H1 (cell line): ENCODE measurements around the gene PPP1R17. TPM values are rescaled to one million over a fixed set of nuclear protein-coding genes. Genes with fewer than 3 reads are reported as not detected.

ENCODE experiments used
- CTCF ChIA-PET: fragments of 300-600 bp; sonication (Branson Sonifier 250); formaldehyde crosslinking; loops from one replicate; lab custom pipeline; 2021; ENCODE audit not compliant: partially characterized antibody; lab: Charles Lee
- POLR2A ChIA-PET: fragments of 300-600 bp; sonication (Branson Sonifier 250); formaldehyde crosslinking; loops from one replicate; lab custom pipeline; 2021; ENCODE audit warnings: inconsistent platforms; ENCODE audit not compliant: partially characterized antibody; lab: Charles Lee
- DNase-seq, 2 experiments: peaks; one replicate each; pipeline versions ENCODE4 v3.0.0 to v3.0.0-alpha.2; 2010 to 2022; ENCODE audit warnings: low spot score in 2 of 2, low read depth in 1 of 2, mixed read lengths in 1 of 2
- FAIRE-seq: peaks from 2 replicates; lab custom pipeline; 2011; peaks lifted over from hg19 to GRCh38; lab: Jason Lieb, UNC
- H2AFZ ChIP-seq: 2 replicates; pipeline ENCODE4 v1.8.1; 2012; ENCODE audit warnings: low read length, inconsistent platforms
- H2AK5ac ChIP-seq: 2 replicates; pipeline ENCODE4 v1.6.1; 2013; ENCODE audit warnings: low read depth, low read length
- H2BK120ac ChIP-seq: replicated peaks from 2 replicates; pipeline ENCODE3; 2013; ENCODE audit warnings: low read depth, low read length, inconsistent platforms
- H2BK12ac ChIP-seq: 2 replicates; pipeline ENCODE4 v1.6.1; 2013; ENCODE audit warnings: low read depth, low read length
- H2BK15ac ChIP-seq: 2 replicates; pipeline ENCODE4 v1.6.1; 2013; ENCODE audit warnings: low read length
- H2BK20ac ChIP-seq: 2 replicates; pipeline ENCODE4 v1.6.1; 2013; ENCODE audit warnings: low read length
- H2BK5ac ChIP-seq: 2 replicates; pipeline ENCODE4 v1.6.1; 2013; ENCODE audit warnings: low read depth, low read length
- H3K14ac ChIP-seq: 2 replicates; pipeline ENCODE4 v1.6.1; 2013; ENCODE audit warnings: inconsistent platforms; ENCODE audit not compliant: insufficient read length
- H3K18ac ChIP-seq: 2 replicates; pipeline ENCODE4 v1.6.1; 2013; ENCODE audit warnings: low read length; ENCODE audit errors: extremely low read depth
- H3K23ac ChIP-seq: 2 replicates; pipeline ENCODE4 v1.6.1; 2013; ENCODE audit warnings: inconsistent platforms; ENCODE audit not compliant: insufficient read length
- H3K23me2 ChIP-seq: 2 replicates; pipeline ENCODE4 v1.6.1; 2013; ENCODE audit warnings: low read depth, low read length
- H3K27ac ChIP-seq: 2 replicates; pipeline ENCODE4 v1.6.1; 2011; ENCODE audit warnings: low read depth, low read length, inconsistent platforms
- H3K27me3 ChIP-seq, 4 experiments: replicated peaks in 1 of 4; 1 replicate in 1 of 4; 2 replicates in 3 of 4; pipeline versions ENCODE4 v1.6.1 to v1.8.1; 2011 to 2013; ENCODE audit warnings: low read length in 3 of 4, mild to moderate bottlenecking in 3 of 4, inconsistent platforms in 2 of 4, mixed read lengths in 2 of 4, moderate library complexity in 1 of 4; ENCODE audit not compliant: control insufficient read depth in 3 of 4, insufficient read depth in 3 of 4; ENCODE audit errors: extremely low read depth in 1 of 4
- H3K36me3 ChIP-seq, 4 experiments: 2 replicates each; pipeline versions ENCODE4 v1.6.1 to v1.8.1; 2011 to 2013; ENCODE audit warnings: mild to moderate bottlenecking in 4 of 4, low read length in 3 of 4, moderate library complexity in 2 of 4, control low read depth in 1 of 4, inconsistent platforms in 1 of 4; ENCODE audit not compliant: insufficient read depth in 4 of 4, control insufficient read depth in 2 of 4
- H3K4ac ChIP-seq: replicated peaks from 2 replicates; pipeline ENCODE3; 2013; ENCODE audit warnings: low read length, low read depth, mixed read lengths, inconsistent platforms; ENCODE audit not compliant: insufficient read length
- H3K4me1 ChIP-seq, 4 experiments: replicated peaks in 1 of 4; 1 replicate in 1 of 4; 2 replicates in 3 of 4; pipeline versions ENCODE4 v1.6.1 to v1.8.1; 2011 to 2013; ENCODE audit warnings: low read length in 3 of 4, inconsistent platforms in 2 of 4, mixed read lengths in 1 of 4; ENCODE audit not compliant: insufficient read depth in 4 of 4, control insufficient read depth in 3 of 4
- H3K4me2 ChIP-seq, 2 experiments: 2 replicates each; pipeline versions ENCODE4 v1.6.1 to v1.8.1; 2011 to 2013; ENCODE audit warnings: low read depth in 2 of 2, low read length in 2 of 2, control low read depth in 1 of 2, inconsistent platforms in 1 of 2, mild to moderate bottlenecking in 1 of 2; ENCODE audit not compliant: insufficient read depth in 1 of 2
- H3K4me3 ChIP-seq, 4 experiments: fragments of 200-600, 300-600 bp in 1 of 4; sonication (generic), shearing (Covaris generic), sonication (Bioruptor Twin) in 1 of 4; 2 replicates each; pipeline versions ENCODE4 v1.5.1 to v1.8.1; 2011 to 2016; ENCODE audit warnings: low read length in 4 of 4, low read depth in 3 of 4, control low read depth in 2 of 4, inconsistent platforms in 2 of 4, mild to moderate bottlenecking in 2 of 4, mixed read lengths in 1 of 4, moderate library complexity in 1 of 4; ENCODE audit not compliant: insufficient read depth in 2 of 4; ENCODE audit errors: extremely low read depth in 1 of 4
- H3K56ac ChIP-seq: replicated peaks from 2 replicates; pipeline ENCODE3; 2013; ENCODE audit warnings: low read depth, mild to moderate bottlenecking, mixed read lengths, low read length, inconsistent platforms; ENCODE audit not compliant: insufficient read length
- H3K79me1 ChIP-seq: 2 replicates; pipeline ENCODE4 v1.6.1; 2013; ENCODE audit warnings: low read depth, low read length, control low read depth
- H3K79me2 ChIP-seq, 2 experiments: 2 replicates each; pipeline versions ENCODE4 v1.6.1 to v1.8.1; 2012 to 2013; ENCODE audit warnings: low read length in 2 of 2, mild to moderate bottlenecking in 2 of 2, inconsistent platforms in 1 of 2; ENCODE audit not compliant: insufficient read depth in 2 of 2, control insufficient read depth in 1 of 2
- H3K9ac ChIP-seq, 4 experiments: replicated peaks in 1 of 4; 1 replicate in 1 of 4; 2 replicates in 3 of 4; pipeline versions ENCODE4 v1.6.1 to v1.8.1; 2011 to 2013; ENCODE audit warnings: low read depth in 3 of 4, low read length in 3 of 4, control low read depth in 2 of 4, mild to moderate bottlenecking in 2 of 4, moderate library complexity in 2 of 4, inconsistent platforms in 1 of 4; ENCODE audit errors: extremely low read depth in 1 of 4
- H3K9me3 ChIP-seq, 2 experiments: 2 replicates each; pipeline versions ENCODE4 v1.6.1 to v1.8.1; 2012 to 2013; ENCODE audit warnings: mild to moderate bottlenecking in 2 of 2, moderate library complexity in 2 of 2, control low read depth in 1 of 2, inconsistent platforms in 1 of 2, low read depth in 1 of 2, low read length in 1 of 2, mixed read lengths in 1 of 2; ENCODE audit not compliant: insufficient read depth in 2 of 2
- H4K20me1 ChIP-seq, 2 experiments: replicated peaks in 1 of 2; 2 replicates each; pipeline versions ENCODE3 to v1.8.1; 2011 to 2013; ENCODE audit warnings: inconsistent platforms in 2 of 2, low read length in 2 of 2, mild to moderate bottlenecking in 1 of 2; ENCODE audit not compliant: insufficient read depth in 2 of 2, control insufficient read depth in 1 of 2
- H4K5ac ChIP-seq: 2 replicates; pipeline ENCODE4 v1.6.1; 2013; ENCODE audit warnings: low read length, low read depth, mixed read lengths, inconsistent platforms; ENCODE audit not compliant: insufficient read length
- H4K8ac ChIP-seq: 2 replicates; pipeline ENCODE4 v1.8.0; 2013; ENCODE audit warnings: mild to moderate bottlenecking, moderate library complexity, low read length, inconsistent platforms; ENCODE audit not compliant: insufficient read depth; ENCODE audit errors: extremely low read depth
- H4K91ac ChIP-seq: replicated peaks from 2 replicates; pipeline ENCODE3; 2013; ENCODE audit warnings: low read length, mixed read lengths, inconsistent platforms; ENCODE audit not compliant: insufficient read length
- BCL11A ChIP-seq, 2 experiments: IDR thresholded peaks; one replicate each; pipeline ENCODE4 v1.6.1; 2011; ENCODE audit warnings: low read depth in 2 of 2, low read length in 2 of 2, mild to moderate bottlenecking in 2 of 2
- CBX5 ChIP-seq: fragments of 300-800, 300-1000 bp; sonication (generic); IDR thresholded peaks from 2 replicates; pipeline ENCODE4 v1.7.1; 2016; ENCODE audit warnings: antibody characterized with exemption, low read length, low read depth
- EZH2 ChIP-seq: fragments of 200-600 bp; sonication (generic); IDR thresholded peaks from 2 replicates; pipeline ENCODE4 v1.7.1; 2012; ENCODE audit warnings: low read depth, mild to moderate bottlenecking, moderate library complexity, low read length, inconsistent platforms; ENCODE audit not compliant: severe bottlenecking
- GTF2F1 ChIP-seq: IDR thresholded peaks from 2 replicates; pipeline ENCODE4 v1.6.1; 2012; ENCODE audit warnings: low read depth, low read length, improper control_type of control experiment, borderline replicate concordance
- HDAC2 ChIP-seq, 2 experiments: fragments of 300-600 bp in 1 of 2; sonication (generic) in 1 of 2; IDR thresholded peaks; 2 replicates each; pipeline ENCODE4 v1.6.1; 2011 to 2012; ENCODE audit warnings: low read depth in 2 of 2, low read length in 2 of 2, mild to moderate bottlenecking in 2 of 2, moderate library complexity in 2 of 2, borderline replicate concordance in 1 of 2, inconsistent platforms in 1 of 2
- HDAC6 ChIP-seq: IDR thresholded peaks from one replicate; pipeline ENCODE4 v1.7.1; 2012; ENCODE audit warnings: low read depth, mild to moderate bottlenecking, inconsistent platforms, low read length, moderate library complexity
- MAX ChIP-seq: IDR thresholded peaks from 2 replicates; pipeline ENCODE4 v1.6.1; 2012; ENCODE audit warnings: inconsistent platforms
- NANOG ChIP-seq: IDR thresholded peaks from 2 replicates; pipeline ENCODE4 v1.6.1; 2011; ENCODE audit warnings: low read length, low read depth, mild to moderate bottlenecking, inconsistent platforms; ENCODE audit not compliant: insufficient read depth, poor library complexity, severe bottlenecking
- NRF1 ChIP-seq: IDR thresholded peaks from 2 replicates; pipeline ENCODE4 v1.6.1; 2011; ENCODE audit warnings: mild to moderate bottlenecking, low read depth, low read length, improper control_type of control experiment
- POLR2A ChIP-seq, 2 experiments: IDR thresholded peaks; 1 replicate in 1 of 2; 2 replicates in 1 of 2; pipeline ENCODE4 v1.6.1; 2011; ENCODE audit warnings: low read depth in 2 of 2, low read length in 2 of 2, mild to moderate bottlenecking in 2 of 2; ENCODE audit errors: control extremely low read depth in 1 of 2
- RFX5 ChIP-seq: IDR thresholded peaks from 2 replicates; pipeline ENCODE4 v1.6.1; 2011; ENCODE audit warnings: low read depth, low read length, improper control_type of control experiment, borderline replicate concordance
- SUZ12 ChIP-seq: fragments of 200-600 bp; sonication (generic); IDR thresholded peaks from 2 replicates; pipeline ENCODE4 v1.6.1; 2012; ENCODE audit warnings: mild to moderate bottlenecking, inconsistent platforms, low read length, moderate library complexity, mixed read lengths
- YY1 ChIP-seq: IDR thresholded peaks from 2 replicates; pipeline ENCODE4 v1.6.1; 2011; ENCODE audit warnings: low read depth, mild to moderate bottlenecking, low read length
- WGBS, 2 experiments: shearing (Covaris generic) in 1 of 2; methylation state at CpG; one replicate each; pipeline versions ENCODE4 v1.1.6 to v1.1.7; 2013 to 2015; ENCODE audit warnings: low lambda C conversion rate in 2 of 2, mixed read lengths in 2 of 2, inconsistent platforms in 1 of 2, low coverage in 1 of 2, missing lambda C conversion rate in 1 of 2; ENCODE audit not compliant: insufficient replicate concordance in 2 of 2, insufficient coverage in 1 of 2, insufficient read length in 1 of 2; ENCODE audit errors: extremely low coverage in 1 of 2, missing lambda C conversion rate in 1 of 2; 5-methylcytosine and 5-hydroxymethylcytosine counted together
- polyA plus RNA-seq, 7 experiments: library from polyadenylated mRNA; depleted of rRNA in 3 of 7; stranded (reverse) in 5 of 7; unstranded in 2 of 7; fragments of >200 nt in 5 of 7; fragments of 200-250 nt in 2 of 7; gene quantifications; 1 replicate in 5 of 7; 2 replicates in 1 of 7; 4 replicates in 1 of 7; pipeline versions ENCODE4 v1.2.1 to v1.2.3, GENCODE V29; 2011 to 2013; ENCODE audit warnings: missing spikeins in 2 of 7, mixed read lengths in 2 of 7
- total RNA-seq: library from RNA; stranded (reverse); fragmentation: NEBNext Ultra II Directional; extraction: Animal tissue kit (Norgen Biotek cat#: 25700); gene quantifications from 2 replicates; pipeline ENCODE4 v1.2.1, GENCODE V29; 2021

PPP1R17 gene
- total and polyA plus RNA-seq, 2 of the 8 experiments (the other 6 are each of a cell fraction or from before 2014, with no cell fraction given): 1.5 to 2.5 TPM

GRCh38 chr7:31724696-31725095 is 37.7 kb downstream of the PPP1R17 start:
- no peak overlapping the region for H2BK120ac ChIP-seq
- no peak overlapping the region for H2BK12ac ChIP-seq
- H3K23ac ChIP-seq: no peak overlapping the region
- no peak overlapping the region for H3K56ac ChIP-seq
- POLR2A ChIA-PET: no interaction called here
- H3K4me3 ChIP-seq: no peak overlapping the region
- H2AK5ac ChIP-seq: no peak overlapping the region
- H3K79me2 ChIP-seq: no peaks in the 10 kb centered on the region
- no peak overlapping the region for H2BK5ac ChIP-seq
- FAIRE-seq: no peak
- no peak overlapping the region for H3K9ac ChIP-seq
- no peaks in the 10 kb centered on the region for H3K23me2 ChIP-seq
- H3K27ac ChIP-seq: no peak overlapping the region
- peaks cover 0 to 3% of the 10 kb centered on the region in 2 experiments; a peak in 1 of 4 replicates for H3K9me3 ChIP-seq
- H4K8ac ChIP-seq: no peak overlapping the region
- H3K4me1 ChIP-seq: no peaks in the 10 kb centered on the region
- H2BK20ac ChIP-seq: no peak overlapping the region
- no peak overlapping the region for H3K18ac ChIP-seq
- H3K79me1 ChIP-seq: no peaks in the 10 kb centered on the region
- peaks cover 0 to 1% (median 0%) of the 10 kb centered on the region in 4 experiments; a peak in 2 of 7 replicates for H3K27me3 ChIP-seq
- no peaks in the 10 kb centered on the region for H3K36me3 ChIP-seq
- no peak overlapping the region for H2AFZ ChIP-seq
- no peak for DNase-seq
- H3K4me2 ChIP-seq: no peak overlapping the region
- no peak overlapping the region for H2BK15ac ChIP-seq
- H3K14ac ChIP-seq: no peak overlapping the region
- no peaks in the 10 kb centered on the region for H4K20me1 ChIP-seq
- no peak overlapping the region for H4K5ac ChIP-seq
- WGBS, 2 experiments: 87% methylated on average over 3 of the region's 3 CpGs; no CpG with 5 or more reads in 1 of the 2 experiments
- H3K4ac ChIP-seq: no peak overlapping the region
- no peak overlapping the region for H4K91ac ChIP-seq
- CTCF ChIA-PET: interaction anchor here (1.5 kb wide), 1 partner anchor 590 kb away, joined by 3 read pairs; no protein-coding TSS in a partner anchor
- TF ChIP-seq GTF2F1 (no peak), NANOG (no peak), POLR2A (IDR thresholded peaks at IDR 0.05; ENCODE audit: control extremely low read depth in 1 of 2, low read depth in 2 of 2, low read length in 2 of 2) (no peak), RFX5 (no peak), EZH2 (no peak), YY1 (no peak), HDAC6 (no peak), NRF1 (no peak), CBX5 (no peak), MAX (no peak), HDAC2 (IDR thresholded peaks at IDR 0.05; ENCODE audit: borderline replicate concordance in 1 of 2, low read depth in 2 of 2, low read length in 2 of 2) (no peak), BCL11A (IDR thresholded peaks at IDR 0.05; ENCODE audit: low read depth in 2 of 2, low read length in 2 of 2) (no peak), SUZ12 (no peak)
